GM18868 (cell line): ENCODE results near the gene PRORP.
"Not testable (repeated sequence)": the region's sequence is repeated elsewhere in the genome, so short reads cannot be mapped to it uniquely, and the experiment has no call there.

Experiments
- ATAC-seq: cut with Tn5 transposase; IDR thresholded peaks from one replicate; pipeline ENCODE4 v1.9.1; 2021; ENCODE audit warnings: mild to moderate bottlenecking, moderate library complexity; ENCODE audit not compliant: unreplicated experiment

The PRORP gene

GRCh38 chr14:35121887-35122695 lies at the start of gene PRORP, which contains the start of gene PPP2R3C:
Gene PRORP, plus strand, starts transcription at chr14:35122552. Its CDS starts 694 bp downstream, at chr14:35123246.
Gene PPP2R3C, minus strand, starts transcription at chr14:35121990. Its CDS starts 31 bp downstream, at chr14:35121959.
- ATAC-seq: peak; percentile 85

- ATAC-seq: no peak
These were observed 48.9 kb upstream of the PRORP start for GRCh38 chr14:35073486-35073885.

- no peak for ATAC-seq
These were observed 44.3 kb upstream of the PRORP start for GRCh38 chr14:35078082-35078481.

- no peak for ATAC-seq
These were observed 42.6 kb upstream of the PRORP start for GRCh38 chr14:35079742-35080141.

- ATAC-seq: no peak
These were observed 38.7 kb upstream of the PRORP start for GRCh38 chr14:35083530-35084150.

- ATAC-seq: no peak
These were observed 36.9 kb upstream of the PRORP start for GRCh38 chr14:35085441-35085840.

GRCh38 chr14:35088514-35088913 lies 33.8 kb upstream of the PRORP start:
- ATAC-seq: no peak

DNA sequence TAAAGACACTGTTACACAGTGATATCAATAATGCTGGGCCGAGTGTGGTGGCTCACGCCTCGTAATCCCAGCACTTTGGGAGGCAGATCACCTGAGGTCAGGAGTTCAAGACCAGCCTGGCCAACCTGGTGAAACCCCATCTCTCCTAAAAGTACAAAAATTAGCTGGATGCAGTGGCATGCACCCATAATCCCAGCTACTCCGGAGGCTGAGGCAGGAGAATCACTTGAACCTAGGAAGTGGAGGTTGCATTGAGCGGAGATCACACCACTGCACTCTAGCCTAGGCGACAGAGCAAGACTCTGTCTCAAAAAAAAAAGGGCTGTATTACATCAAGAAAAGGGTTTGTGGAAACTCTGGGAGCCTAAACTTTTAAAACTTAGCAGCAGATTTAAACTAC lies 27.7 kb upstream of the PRORP start:
- not testable (repeated sequence) for ATAC-seq

DNA sequence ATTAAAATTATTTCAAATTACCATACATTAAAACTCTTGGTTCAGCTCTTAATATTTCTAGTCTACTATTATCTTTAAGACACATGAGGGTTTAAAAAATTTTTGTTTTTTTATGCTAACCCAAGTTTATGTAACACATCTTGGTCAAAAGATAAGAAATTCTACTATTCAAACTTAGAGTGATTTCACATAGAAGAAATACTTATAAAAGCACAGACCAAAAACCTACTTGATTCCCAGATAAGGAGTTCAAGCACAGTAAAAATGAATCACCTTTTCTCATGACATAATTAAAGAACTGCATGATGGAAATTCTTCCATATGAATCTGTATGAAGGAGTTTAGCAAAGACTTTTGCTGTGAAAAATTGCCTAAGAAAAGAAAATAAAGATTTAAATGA lies 14.5 kb upstream of the PRORP start:
- ATAC-seq: no peak

GRCh38 chr14:35112641-35113040 lies 9.7 kb upstream of the PRORP start:
- ATAC-seq: no peak

DNA sequence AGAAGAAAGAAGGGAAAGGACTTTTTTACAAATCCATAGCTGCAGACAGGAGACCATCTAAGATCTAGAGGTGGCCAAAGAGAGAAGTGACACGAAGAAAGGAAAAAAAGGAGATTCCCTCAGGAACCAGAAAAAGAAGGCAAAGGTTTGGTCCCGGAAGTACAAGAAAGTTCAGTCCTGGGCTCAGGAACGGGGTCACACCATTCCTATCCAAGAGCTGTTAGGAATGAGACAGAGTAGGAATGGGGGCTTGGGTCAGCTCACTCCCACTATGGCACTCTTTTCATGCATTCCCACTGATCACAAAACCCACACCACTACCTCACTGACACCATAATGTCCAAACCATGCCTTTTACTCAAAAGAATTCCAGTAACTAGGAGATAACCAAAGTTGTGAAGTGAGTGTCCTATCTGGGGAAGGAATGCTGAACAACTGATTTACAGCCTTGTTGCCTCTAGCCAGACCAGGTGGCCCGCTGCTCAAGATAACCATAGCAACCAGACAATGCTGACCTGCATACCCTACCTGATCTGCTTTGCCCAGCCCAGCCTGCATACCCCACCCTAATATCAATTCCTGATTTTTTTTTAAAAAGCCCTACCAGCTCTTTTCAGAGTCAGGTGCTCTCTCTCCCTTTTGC lies 8.9 kb upstream of the PRORP start:
- no peak for ATAC-seq

GRCh38 chr14:35114036-35114435 lies 8.3 kb upstream of the PRORP start:
- ATAC-seq: no peak

GRCh38 chr14:35116242-35116641 lies 6.1 kb upstream of the PRORP start:
- ATAC-seq: no peak

DNA sequence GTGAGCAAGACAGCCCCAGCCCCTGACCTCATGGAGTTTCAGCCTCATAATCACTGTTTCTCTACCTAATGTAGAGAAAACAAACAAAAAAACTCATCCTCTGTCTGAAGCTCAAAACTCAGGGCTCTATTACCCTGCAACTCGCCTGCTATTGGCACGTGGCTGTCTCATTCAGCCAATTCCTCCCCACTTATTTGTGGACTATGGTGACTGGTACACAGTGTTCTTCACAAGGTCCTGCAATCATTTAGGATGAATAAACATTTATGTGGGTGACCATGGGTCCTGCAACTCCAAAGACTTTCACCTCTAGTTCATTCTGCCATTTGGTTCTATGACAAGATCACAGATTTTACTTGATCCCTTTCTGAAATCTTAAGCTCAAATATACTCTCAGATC lies 5.2 kb upstream of the PRORP start:
- ATAC-seq: no peak

DNA sequence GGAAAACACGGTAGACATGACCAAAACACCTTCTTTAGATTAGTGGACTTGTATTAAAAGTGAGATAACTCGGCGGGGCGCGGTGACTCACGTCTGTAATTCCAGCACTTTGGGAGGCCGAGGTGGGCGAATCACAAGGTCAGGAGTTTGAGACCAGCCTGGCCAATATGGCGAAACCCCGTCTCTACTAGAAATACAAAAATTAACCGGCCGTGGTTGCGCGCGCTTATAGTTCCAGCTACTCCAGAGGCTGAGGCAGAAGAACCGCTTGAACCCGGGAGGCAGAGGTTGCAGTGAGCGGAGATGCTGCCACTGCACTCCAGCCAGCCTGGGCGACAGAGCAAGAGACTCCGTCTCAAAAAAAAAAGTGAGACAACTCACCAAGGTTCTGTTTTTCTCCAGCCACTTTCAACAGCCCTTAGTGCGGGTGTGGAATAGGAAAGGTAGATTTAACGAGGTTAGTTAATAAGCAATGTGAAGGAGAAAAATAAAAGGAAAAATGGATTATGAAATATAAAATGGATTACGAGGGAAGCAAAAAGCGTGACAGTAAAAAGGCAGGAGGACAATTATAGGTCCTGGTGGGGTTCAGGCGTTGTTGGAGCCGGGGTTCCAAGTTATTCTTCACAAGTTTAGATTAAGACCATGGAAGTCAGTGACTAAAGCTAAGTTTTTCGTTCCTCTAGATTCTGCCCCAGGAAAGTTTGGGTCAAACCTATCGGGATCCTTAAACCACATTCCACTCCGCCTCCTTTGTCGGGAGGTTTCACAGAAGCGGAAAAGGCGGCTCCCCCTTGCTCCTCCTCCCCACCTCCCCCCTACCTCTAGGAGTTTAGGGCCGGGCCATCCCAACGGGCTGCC lies 1.1 kb upstream of the PRORP start:
- ATAC-seq: peak; percentile 1

DNA sequence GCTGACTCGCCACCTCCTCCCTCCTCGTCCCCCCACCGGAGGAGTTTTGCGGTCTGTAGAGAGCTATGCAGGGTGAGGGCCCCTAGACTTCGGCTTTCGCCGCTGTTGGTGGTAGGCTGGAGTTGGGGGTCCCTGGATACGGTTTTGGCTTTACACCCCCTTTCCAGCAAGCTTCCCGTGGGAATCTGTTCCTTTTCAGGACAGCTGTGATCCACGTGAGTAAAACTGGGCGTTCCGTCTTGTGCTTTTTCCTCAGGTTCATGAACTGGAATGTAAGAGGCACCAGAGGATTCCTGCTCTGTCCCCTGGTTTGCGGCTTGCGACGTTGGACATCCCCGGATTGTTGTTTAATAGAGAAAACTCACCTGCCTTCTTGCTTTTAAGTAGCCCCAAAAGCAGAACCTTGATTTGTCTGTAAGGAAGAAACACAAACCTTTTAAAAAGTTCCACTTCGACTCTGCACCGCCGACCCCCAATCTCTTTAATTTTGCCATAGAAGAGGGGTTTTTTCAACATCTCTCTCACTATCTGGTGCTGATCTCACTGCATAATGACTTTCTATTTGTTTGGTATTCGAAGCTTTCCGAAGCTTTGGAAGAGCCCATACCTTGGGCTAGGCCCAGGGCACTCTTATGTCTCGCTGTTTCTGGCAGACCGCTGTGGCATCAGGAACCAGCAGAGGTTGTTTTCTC lies 490 bp downstream of the PRORP start:
- peak; percentile 37 for ATAC-seq

- no peak for ATAC-seq
These were observed 994 bp downstream of the PRORP start for GRCh38 chr14:35123388-35123703.

DNA sequence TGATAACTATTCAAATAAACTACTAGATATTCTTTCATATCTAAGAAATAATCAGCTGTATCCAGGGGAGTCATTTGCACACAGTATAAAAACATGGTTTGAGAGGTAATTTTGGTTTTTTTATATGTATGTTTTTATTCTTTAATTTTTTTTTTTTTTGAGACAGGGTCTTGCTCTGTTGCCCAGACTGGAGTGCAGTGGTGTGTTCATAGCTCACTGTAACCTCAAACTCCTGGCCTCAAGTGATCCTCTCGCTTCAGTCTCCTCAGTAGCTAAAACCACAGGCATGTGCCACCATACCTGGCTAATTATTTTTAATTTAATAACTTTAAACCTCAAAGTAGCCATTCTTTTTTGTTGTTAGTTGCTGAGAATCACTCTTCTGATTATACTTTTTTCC lies 1.8 kb downstream of the PRORP start:
- no peak for ATAC-seq

DNA sequence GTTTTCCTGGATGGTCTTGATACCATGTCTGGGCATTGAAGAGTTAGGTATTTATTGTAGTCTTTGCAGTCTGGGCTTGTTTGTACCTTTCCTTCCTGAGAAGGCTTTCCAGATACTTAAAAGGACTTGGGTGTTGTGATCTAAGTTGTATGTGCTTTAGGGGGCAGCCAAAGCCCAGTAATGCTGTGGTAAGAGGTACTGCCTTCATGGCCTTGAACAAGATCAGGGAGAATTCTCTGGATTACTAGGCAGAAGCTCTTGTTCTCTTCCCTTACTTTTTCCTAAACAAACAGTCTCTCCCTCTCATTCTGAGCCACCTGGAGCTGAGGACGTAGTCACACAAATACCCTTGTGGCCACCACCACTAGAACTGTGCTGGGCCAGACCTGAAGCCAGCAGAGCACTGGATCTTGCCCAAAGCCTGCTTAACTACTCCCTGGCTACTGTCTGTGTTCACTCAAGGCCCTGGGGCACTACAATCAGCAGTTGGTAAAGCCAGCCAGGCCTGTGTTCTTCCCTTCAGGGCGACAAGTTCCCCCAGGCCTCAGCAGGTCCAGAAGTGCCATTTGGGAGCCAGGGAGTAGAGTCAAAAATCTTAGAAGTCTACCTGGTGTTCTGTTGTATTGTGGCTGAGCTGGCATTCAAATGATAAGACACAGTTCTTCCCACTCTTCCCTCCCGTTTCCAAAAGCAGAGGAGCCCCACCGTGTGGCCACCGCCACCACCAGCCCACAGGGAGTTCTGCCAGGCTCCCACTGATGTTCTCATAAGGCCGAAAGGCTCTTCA lies 11.4 kb downstream of the PRORP start:
- no peak for ATAC-seq
